ENCODE results near the gene CIB2. TPM values are rescaled to one million over a fixed set of nuclear protein-coding genes. Genes with fewer than 3 reads are reported as not detected.
A peak's percentile ranks its signal among the peaks of the same experiment; 100 is the strongest.

Gene CIB2
- total and polyA plus RNA-seq, 10 donors: 1.0 to 5.0 (median 3.1) TPM

DNA sequence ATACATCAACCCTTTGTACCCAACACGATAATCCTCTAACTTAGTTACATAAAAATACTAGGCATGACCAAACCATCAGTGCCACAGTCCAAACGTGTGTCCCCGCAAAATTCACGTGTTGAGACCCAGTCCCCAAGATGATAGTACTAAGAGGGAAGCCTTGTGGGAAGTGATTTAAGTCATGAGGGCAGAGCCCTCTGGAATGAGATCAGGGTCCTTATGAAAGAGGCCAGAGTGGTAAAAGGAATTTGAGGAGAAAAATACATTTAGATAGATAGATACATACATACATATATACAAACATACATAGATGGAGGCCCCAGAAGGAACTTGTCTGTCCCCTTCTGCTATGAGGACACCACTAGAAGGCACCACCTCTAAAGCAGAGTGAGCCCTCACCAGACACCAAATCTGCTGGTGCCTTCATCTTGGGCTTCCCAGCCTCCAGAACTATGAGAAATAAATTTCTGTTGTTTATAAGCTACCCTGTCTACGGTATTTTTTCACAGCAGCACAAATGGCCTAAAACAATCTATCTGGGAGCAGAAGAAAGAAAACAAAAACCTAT, 61.7 kb downstream of the CIB2 start:
- no peaks in the 10 kb centered on the region for H3K27me3 ChIP-seq (replicated peaks in 1 of 7)
- H3K9me3 ChIP-seq: no peaks in the 10 kb centered on the region
- H3K4me3 ChIP-seq: peak overlapping the region in 2 of 8 donors; percentile 6 to 49
- 32 to 43% (median 39%) methylated on average over 5 of the region's 5 CpGs for WGBS, 5 donors
- peak overlapping the region; percentile 73 to 97 (median 88) for H3K27ac ChIP-seq
- H3K4me1 ChIP-seq: peaks cover 67 to 100% (median 100%) of the 10 kb centered on the region in 6 donors
- DNase-seq: no peak
- H3K36me3 ChIP-seq: no peaks in the 10 kb centered on the region
- intact Hi-C loops (cut with DNase I; ENCODE audit: low total_unique reads): no loop called here
- TF ChIP-seq, protein P1, sequence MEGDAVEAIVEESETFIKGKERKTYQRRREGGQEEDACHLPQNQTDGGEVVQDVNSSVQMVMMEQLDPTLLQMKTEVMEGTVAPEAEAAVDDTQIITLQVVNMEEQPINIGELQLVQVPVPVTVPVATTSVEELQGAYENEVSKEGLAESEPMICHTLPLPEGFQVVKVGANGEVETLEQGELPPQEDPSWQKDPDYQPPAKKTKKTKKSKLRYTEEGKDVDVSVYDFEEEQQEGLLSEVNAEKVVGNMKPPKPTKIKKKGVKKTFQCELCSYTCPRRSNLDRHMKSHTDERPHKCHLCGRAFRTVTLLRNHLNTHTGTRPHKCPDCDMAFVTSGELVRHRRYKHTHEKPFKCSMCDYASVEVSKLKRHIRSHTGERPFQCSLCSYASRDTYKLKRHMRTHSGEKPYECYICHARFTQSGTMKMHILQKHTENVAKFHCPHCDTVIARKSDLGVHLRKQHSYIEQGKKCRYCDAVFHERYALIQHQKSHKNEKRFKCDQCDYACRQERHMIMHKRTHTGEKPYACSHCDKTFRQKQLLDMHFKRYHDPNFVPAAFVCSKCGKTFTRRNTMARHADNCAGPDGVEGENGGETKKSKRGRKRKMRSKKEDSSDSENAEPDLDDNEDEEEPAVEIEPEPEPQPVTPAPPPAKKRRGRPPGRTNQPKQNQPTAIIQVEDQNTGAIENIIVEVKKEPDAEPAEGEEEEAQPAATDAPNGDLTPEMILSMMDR (IDR thresholded peaks at IDR 0.05 in 8 of 11, conservative IDR thresholded peaks at IDR 0.05 in 3 of 11): no peak
- TF ChIP-seq POLR2AphosphoS5 (IDR thresholded peaks at IDR 0.05) (no peak), POLR2A (IDR thresholded peaks at IDR 0.05) (no peak)

DNA sequence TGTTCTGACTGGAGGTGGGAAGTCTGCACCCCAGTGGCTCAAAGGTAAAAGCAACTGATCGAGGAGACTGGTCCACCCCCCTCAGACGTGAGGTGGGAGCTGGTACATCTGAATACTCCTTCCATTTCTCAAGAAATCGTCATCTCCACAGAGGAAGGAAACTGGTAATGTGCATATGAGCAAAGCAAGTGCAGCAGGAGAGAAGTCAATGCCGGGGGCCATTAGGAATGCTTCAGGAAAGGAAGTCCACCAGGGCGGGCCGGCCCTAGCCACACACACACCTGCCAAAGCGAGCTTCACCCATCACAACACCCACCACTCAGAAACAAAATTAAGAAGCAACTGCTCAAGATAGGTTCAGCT, 62.2 kb downstream of the CIB2 start:
- 10 to 19% (median 14%) methylated on average over 7 of the region's 7 CpGs for WGBS, 5 donors
- intact Hi-C loops (cut with DNase I; ENCODE audit: low total_unique reads): no loop called here
- TF ChIP-seq POLR2A (IDR thresholded peaks at IDR 0.05): no peak
- TF ChIP-seq, protein P1 (IDR thresholded peaks at IDR 0.05 in 8 of 11, conservative IDR thresholded peaks at IDR 0.05 in 3 of 11): no peak
- peak overlapping the region; percentile 73 to 97 (median 88) for H3K27ac ChIP-seq
- peaks cover 73 to 100% (median 100%) of the 10 kb centered on the region in 6 donors for H3K4me1 ChIP-seq
- H3K4me3 ChIP-seq: peak overlapping the region in 3 of 8 donors; percentile 6 to 49 (median 12)
- DNase-seq: no peak
- no peaks in the 10 kb centered on the region for H3K36me3 ChIP-seq
- no peaks in the 10 kb centered on the region for H3K9me3 ChIP-seq
- H3K27me3 ChIP-seq (replicated peaks in 1 of 7): no peaks in the 10 kb centered on the region

DNA sequence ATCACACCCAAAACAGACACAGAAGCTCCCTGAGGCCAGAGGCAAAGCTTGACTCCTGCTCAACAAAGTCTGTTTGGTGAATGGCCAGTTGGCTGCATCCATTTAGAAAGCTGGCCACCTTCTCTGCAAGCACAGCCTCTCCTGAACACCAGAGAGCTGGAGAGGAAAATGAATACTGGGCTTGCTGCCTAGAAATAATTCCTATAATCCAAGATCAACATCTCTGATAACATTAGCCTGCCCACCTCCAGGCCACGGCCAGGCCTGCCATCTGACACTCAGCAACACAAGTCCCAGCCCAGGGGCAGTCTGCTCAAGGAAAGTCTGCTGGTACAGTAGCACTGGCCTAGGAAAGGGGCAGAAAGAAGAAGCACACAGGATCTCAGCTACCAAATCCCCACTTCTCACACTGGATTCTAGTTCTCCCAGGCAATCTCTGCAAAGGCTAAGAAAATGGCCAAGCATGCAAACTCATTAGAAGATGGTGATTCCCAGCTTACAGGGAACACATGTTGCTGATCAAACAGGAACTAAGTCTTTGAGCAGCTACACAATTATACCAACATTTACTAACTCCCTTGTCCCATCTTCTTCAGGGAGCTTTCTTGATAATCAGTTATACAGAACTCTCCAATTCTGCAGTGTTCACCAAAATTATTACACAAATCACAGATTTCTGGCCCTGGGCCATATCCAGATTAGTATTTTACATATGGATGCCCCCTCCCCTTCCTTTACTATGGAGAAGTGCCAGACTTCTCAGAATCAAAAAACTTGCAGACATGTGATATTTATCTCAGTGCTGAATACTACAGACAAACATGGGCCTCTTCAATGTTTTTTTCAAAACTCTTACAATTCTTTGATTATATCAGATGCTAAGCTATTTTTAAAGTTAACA, 63.7 kb downstream of the CIB2 start:
- Histone ChIP-seq H3K4me1 (peaks cover 84 to 100% (median 100%) of the 10 kb centered on the region in 6 donors), H3K27ac (peak overlapping the region; percentile 70 to 97 (median 89)), H3K27me3 (replicated peaks in 1 of 7) (no peaks in the 10 kb centered on the region), H3K36me3 (no peaks in the 10 kb centered on the region), H3K4me3 (peak overlapping the region in 1 of 8 donors; percentile 6), H3K9me3 (no peaks in the 10 kb centered on the region)
- no peak for DNase-seq
- WGBS, 5 donors: 40 to 89% (median 56%) methylated on average over 1 of the region's 1 CpG
- TF ChIP-seq POLR2AphosphoS5 (IDR thresholded peaks at IDR 0.05): peak in 1 of 3 donors; percentile 60
- TF ChIP-seq, protein P1 (IDR thresholded peaks at IDR 0.05 in 8 of 11, conservative IDR thresholded peaks at IDR 0.05 in 3 of 11): no peak
- intact Hi-C loops (cut with DNase I; ENCODE audit: low total_unique reads): no loop called here
